HG03159 (cell line): ENCODE measurements around the gene NR3C2.

Experiments
- ATAC-seq: cut with Tn5 transposase; IDR thresholded peaks from one replicate; pipeline ENCODE4 v1.9.1; 2021; ENCODE audit warnings: mild to moderate bottlenecking, moderate library complexity; ENCODE audit not compliant: unreplicated experiment

Gene NR3C2

GRCh38 chr4:148441986-148442831 is at the start of gene NR3C2:
TSS of gene NR3C2 (minus strand) at chr4:148442414.
- ATAC-seq = peak; percentile 97

GRCh38 chr4:148487181-148487580 is 45.0 kb upstream of the NR3C2 start:
- no peak for ATAC-seq

- no peak for ATAC-seq
Observed at GRCh38 chr4:148481636-148482035, 39.4 kb upstream of the NR3C2 start.

- no peak for ATAC-seq
Observed at GRCh38 chr4:148477276-148477675, 35.1 kb upstream of the NR3C2 start.

GRCh38 chr4:148469938-148470337 is 27.7 kb upstream of the NR3C2 start:
- ATAC-seq = no peak

- ATAC-seq = no peak
Observed at GRCh38 chr4:148454835-148455234, 12.6 kb upstream of the NR3C2 start.

GRCh38 chr4:148453833-148454232 is 11.6 kb upstream of the NR3C2 start:
- ATAC-seq = no peak

- ATAC-seq = no peak
Observed at GRCh38 chr4:148452970-148453369, 10.8 kb upstream of the NR3C2 start.

- no peak for ATAC-seq
Observed at GRCh38 chr4:148449921-148450320, 7.7 kb upstream of the NR3C2 start.

- no peak for ATAC-seq
Observed at GRCh38 chr4:148448141-148448540, 5.9 kb upstream of the NR3C2 start.

GRCh38 chr4:148447681-148448080 is 5.5 kb upstream of the NR3C2 start:
- ATAC-seq = no peak

- ATAC-seq = no peak
Observed at GRCh38 chr4:148445860-148446330, 3.7 kb upstream of the NR3C2 start.

- ATAC-seq = no peak
Observed at GRCh38 chr4:148445071-148445859, 3.1 kb upstream of the NR3C2 start.

GRCh38 chr4:148444296-148445070 is 2.3 kb upstream of the NR3C2 start:
- ATAC-seq = no peak

- ATAC-seq = no peak
Observed at GRCh38 chr4:148443512-148444295, 1.5 kb upstream of the NR3C2 start.

GRCh38 chr4:148442832-148443511 is 758 bp upstream of the NR3C2 start:
- ATAC-seq = peak; percentile 1

- ATAC-seq = no peak
Observed at GRCh38 chr4:148441624-148441985, 609 bp downstream of the NR3C2 start.

GRCh38 chr4:148438047-148438446 is 4.2 kb downstream of the NR3C2 start:
- ATAC-seq = no peak

- ATAC-seq = no peak
Observed at GRCh38 chr4:148437439-148437838, 4.8 kb downstream of the NR3C2 start.

- no peak for ATAC-seq
Observed at GRCh38 chr4:148436512-148436911, 5.7 kb downstream of the NR3C2 start.
